K562 (cell line): ENCODE measurements around the gene DEDD. TPM values are rescaled to one million over a fixed set of nuclear protein-coding genes. Genes with fewer than 3 reads are reported as not detected.
A peak's percentile ranks its signal among the peaks of the same experiment; 100 is the strongest.

Experiments
- E2F6 ChIP-seq, 2 experiments: IDR thresholded peaks; 2 replicates each; pipeline ENCODE4 v1.6.1; 2011; ENCODE audit warnings: borderline replicate concordance in 1 of 2, control low read depth in 1 of 2, low read depth in 1 of 2, low read length in 1 of 2, mild to moderate bottlenecking in 1 of 2, mixed read lengths in 1 of 2, moderate library complexity in 1 of 2; ENCODE audit not compliant: insufficient read depth in 1 of 2, insufficient read length in 1 of 2, poor library complexity in 1 of 2, severe bottlenecking in 1 of 2; ENCODE audit errors: extremely low read depth in 1 of 2
- FOXJ2 ChIP-seq: fragments of 200-800 bp; sonication (Bioruptor generic); IDR thresholded peaks from 2 replicates; pipeline ENCODE4 v1.6.1; 2016; ENCODE audit warnings: missing genetic modification characterization, missing compliant biosample characterization
- MTA1 ChIP-seq: fragments of 450-650 bp; IDR thresholded peaks from 2 replicates; pipeline ENCODE4 v1.6.1; 2017; ENCODE audit warnings: borderline replicate concordance
- NCOA4 ChIP-seq: fragments of 450-650 bp; IDR thresholded peaks from 2 replicates; pipeline ENCODE4 v1.6.1; 2018; ENCODE audit warnings: mild to moderate bottlenecking; ENCODE audit not compliant: partially characterized antibody
- RERE ChIP-seq: sonication (generic); formaldehyde crosslinking; IDR thresholded peaks from 2 replicates; pipeline ENCODE4 v1.8.0; 2023; ENCODE audit warnings: missing genetic modification reagents, mild to moderate bottlenecking, borderline replicate concordance
- TAF7 ChIP-seq: fragments of 450-650 bp; IDR thresholded peaks from 2 replicates; pipeline ENCODE4 v1.6.1; 2016; ENCODE audit warnings: missing genetic modification characterization, missing compliant biosample characterization
- TRIM24 ChIP-seq, 2 experiments: fragments of 450-650 bp; IDR thresholded peaks; 2 replicates each; pipeline ENCODE4 v1.6.1; 2016
- polyA plus RNA-seq, 8 experiments: library from polyadenylated mRNA; depleted of rRNA in 4 of 8; stranded (reverse) in 5 of 8; unstranded in 3 of 8; fragments of >200 nt; fragmentation: Nextera tagmentation in 2 of 8; fragmentation: Illumina TruSeq in 1 of 8; extraction: Ambion mirVana in 2 of 8; extraction: Trizol in 1 of 8; gene quantifications; 2 replicates each; pipeline versions ENCODE4 v1.2.1 to v1.2.3, GENCODE V29; 2011 to 2014; ENCODE audit warnings: inconsistent platforms in 1 of 8, missing spikeins in 1 of 8
- total RNA-seq, 7 experiments: library from RNA; depleted of rRNA in 6 of 7; stranded (reverse); fragments of >200 nt in 6 of 7; fragmentation: Illumina TruSeq in 2 of 7; extraction: Trizol in 2 of 7; gene quantifications; 2 replicates each; pipeline versions ENCODE4 v1.2.1 to v1.2.3, GENCODE V29; 2011 to 2021; ENCODE audit warnings: low replicate concordance in 1 of 7

Gene DEDD
- total and polyA plus RNA-seq, 9 of the 15 experiments (the other 6 are each of a cell fraction or from before 2014, with no cell fraction given), result 11.6 to 41.0 (median 16.8) TPM

- TF ChIP-seq RERE (CRISPR knock-in tag), result no peak
- peak in 1 of 2 experiments; percentile 9; a peak in 1 of 4 replicates for TF ChIP-seq TRIM24 (IDR thresholded peaks at IDR 0.05)
- no peak for TF ChIP-seq NCOA4
- no peak for TF ChIP-seq FOXJ2 (tag)
- peak in 1 of 2 experiments; percentile 66 for TF ChIP-seq E2F6 (IDR thresholded peaks at IDR 0.05; ENCODE audit: borderline replicate concordance in 1 of 2, extremely low read depth in 1 of 2, insufficient read depth in 1 of 2, insufficient read length in 1 of 2, low read depth in 1 of 2, low read length in 1 of 2, poor library complexity in 1 of 2, severe bottlenecking in 1 of 2)
- peak; percentile 70; the same call in 1 of the 2 replicates for TF ChIP-seq MTA1
- TF ChIP-seq TAF7 (tag), result peak; percentile 53; the same call in 1 of the 2 replicates
Measured at GRCh38 chr1:161131523-161132409, 701 bp downstream of the DEDD start (continued).
